Cardiac fibroblast (primary cell): ENCODE results near the gene LRRC45.

Source experiments
- DNase-seq, 2 donors: peaks; one replicate each; pipeline versions ENCODE4 v3.0.0 to v3.0.0-alpha.2; 2010; ENCODE audit warnings: low read depth in 2 of 2
- H3K4me3 ChIP-seq, 2 donors: replicated peaks in 1 of 2; 1 replicate in 1 of 2; 2 replicates in 1 of 2; pipeline ENCODE4 v1.5.1; 2011; ENCODE audit warnings: low read depth in 2 of 2, low read length in 2 of 2, mild to moderate bottlenecking in 2 of 2, moderate library complexity in 1 of 2
- TF ChIP-seq, protein P1 (sequence below): IDR thresholded peaks from one replicate; pipeline ENCODE4 v1.5.1; 2011; ENCODE audit warnings: low read depth, mild to moderate bottlenecking, low read length, inconsistent platforms

LRRC45 gene

DNA sequence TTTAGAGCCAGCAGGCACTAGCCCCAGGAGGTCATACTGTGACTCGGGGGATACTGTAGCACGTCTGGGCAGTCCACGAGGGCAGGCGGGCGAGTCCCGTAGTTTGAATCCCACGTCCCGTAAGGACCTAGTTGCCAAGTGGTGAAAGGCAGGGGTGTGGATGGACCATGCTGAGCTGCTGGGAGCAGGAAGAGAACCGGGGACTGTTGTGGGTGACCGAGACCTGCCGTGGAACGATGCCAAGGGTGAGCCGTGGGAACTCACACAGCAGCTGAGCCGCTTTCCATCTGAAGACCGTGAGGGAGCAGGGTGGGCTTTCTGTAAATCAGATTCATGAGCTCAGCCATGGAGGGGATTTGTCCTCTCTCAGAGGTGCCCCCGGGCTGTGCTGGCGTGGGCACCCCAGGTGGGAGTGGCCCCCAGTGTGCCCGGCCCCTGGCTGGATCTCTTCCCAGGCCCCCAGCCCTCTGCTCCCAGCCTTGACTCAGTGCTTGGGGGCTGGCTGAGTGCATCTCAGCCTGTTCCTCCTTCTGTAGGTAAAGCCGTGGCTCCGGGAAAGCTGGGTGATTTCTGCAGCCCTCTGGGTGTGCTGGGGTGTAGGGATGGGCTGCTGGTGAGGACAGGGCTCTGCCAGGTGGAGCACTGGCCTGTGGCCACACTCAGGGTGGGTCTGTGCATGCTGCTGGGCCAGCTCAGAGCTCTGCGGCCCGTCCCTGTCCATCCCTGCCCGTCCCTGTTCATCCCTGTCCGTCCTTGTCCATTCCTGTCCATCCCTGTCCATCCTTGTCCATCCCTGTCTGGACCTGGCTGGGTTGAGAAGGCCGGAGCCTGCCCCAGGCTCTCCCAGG is 32.0 kb upstream of the LRRC45 start:
- no peak for DNase-seq
- TF ChIP-seq, protein P1, sequence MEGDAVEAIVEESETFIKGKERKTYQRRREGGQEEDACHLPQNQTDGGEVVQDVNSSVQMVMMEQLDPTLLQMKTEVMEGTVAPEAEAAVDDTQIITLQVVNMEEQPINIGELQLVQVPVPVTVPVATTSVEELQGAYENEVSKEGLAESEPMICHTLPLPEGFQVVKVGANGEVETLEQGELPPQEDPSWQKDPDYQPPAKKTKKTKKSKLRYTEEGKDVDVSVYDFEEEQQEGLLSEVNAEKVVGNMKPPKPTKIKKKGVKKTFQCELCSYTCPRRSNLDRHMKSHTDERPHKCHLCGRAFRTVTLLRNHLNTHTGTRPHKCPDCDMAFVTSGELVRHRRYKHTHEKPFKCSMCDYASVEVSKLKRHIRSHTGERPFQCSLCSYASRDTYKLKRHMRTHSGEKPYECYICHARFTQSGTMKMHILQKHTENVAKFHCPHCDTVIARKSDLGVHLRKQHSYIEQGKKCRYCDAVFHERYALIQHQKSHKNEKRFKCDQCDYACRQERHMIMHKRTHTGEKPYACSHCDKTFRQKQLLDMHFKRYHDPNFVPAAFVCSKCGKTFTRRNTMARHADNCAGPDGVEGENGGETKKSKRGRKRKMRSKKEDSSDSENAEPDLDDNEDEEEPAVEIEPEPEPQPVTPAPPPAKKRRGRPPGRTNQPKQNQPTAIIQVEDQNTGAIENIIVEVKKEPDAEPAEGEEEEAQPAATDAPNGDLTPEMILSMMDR, result no peak
- H3K4me3 ChIP-seq, result no peak overlapping the region

GRCh38 chr17:81991684-81992305 is 31.3 kb upstream of the LRRC45 start:
- no peak overlapping the region for H3K4me3 ChIP-seq
- peak; percentile 4 to 72 for DNase-seq
- TF ChIP-seq, protein P1, result no peak

DNA sequence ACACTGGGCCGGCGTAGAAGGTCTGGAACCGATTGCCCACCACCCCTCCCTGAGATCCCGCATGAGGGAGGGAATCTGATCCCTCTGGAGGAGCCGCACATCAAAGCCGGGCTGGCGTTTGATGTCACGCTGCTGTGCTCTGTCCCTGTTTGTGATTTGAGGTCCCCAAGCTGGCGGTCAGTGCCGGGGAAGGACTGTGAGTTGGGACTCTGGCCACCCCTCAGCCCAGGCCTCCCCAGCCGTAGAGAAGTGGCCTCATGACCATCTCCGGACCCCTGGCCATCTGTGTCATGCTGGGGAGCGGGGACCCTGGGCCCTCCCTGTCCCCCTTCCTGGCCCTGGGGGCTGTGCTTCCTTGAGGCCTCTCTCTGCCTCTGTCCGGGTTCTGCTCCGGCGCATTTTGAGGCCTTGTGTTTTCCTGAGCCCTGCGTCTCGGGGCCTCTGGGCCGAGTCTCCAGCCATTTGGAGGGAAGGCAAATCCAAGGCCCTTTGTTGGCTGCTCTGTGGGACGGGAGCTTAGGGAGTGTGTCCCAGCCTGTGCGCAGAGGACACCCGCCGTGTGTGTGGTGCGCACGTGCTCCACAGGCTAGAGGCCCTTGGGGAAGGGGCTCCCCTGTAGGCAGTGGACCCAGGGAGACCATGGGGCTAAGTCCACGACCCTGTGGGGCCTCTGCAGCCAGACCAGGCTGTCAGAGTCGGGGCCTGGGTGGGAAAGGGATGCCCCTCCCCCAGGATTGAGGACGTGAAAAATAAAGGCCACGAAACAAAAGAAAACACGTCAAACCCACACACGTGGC is 30.6 kb upstream of the LRRC45 start:
- H3K4me3 ChIP-seq, result no peak overlapping the region
- TF ChIP-seq, protein P1, result no peak
- no peak for DNase-seq

GRCh38 chr17:81993729-81994592 is 29.1 kb upstream of the LRRC45 start:
- TF ChIP-seq, protein P1, result no peak
- DNase-seq, result no peak
- no peak overlapping the region for H3K4me3 ChIP-seq

GRCh38 chr17:81994593-81995462 is 28.3 kb upstream of the LRRC45 start:
- TF ChIP-seq, protein P1, result no peak
- DNase-seq, result no peak
- no peak overlapping the region for H3K4me3 ChIP-seq
